Stimulated activated effector memory CD8-positive, alpha-beta T cell treated with anti-CD3 and anti-CD28 coated beads, Interleukin-12 subunit alpha, Interleukin-12 subunit beta, amount 100 ng/mL, for 72 hours (primary cell): Measurements from ENCODE around the gene REEP3.
"Not testable (repeated sequence)": the region's sequence is repeated elsewhere in the genome, so short reads cannot be mapped to it uniquely, and the experiment has no call there.

Source experiments
- ATAC-seq: fragments of 150-1000 bp; cut with Tn5 transposase; 2 replicates; pipeline ENCODE4 v1.10.0; 2021
- DNase-seq, 2 donors: peaks; one replicate each; pipeline ENCODE4 v3.0.0; 2021 to 2022; ENCODE audit warnings: low spot score in 2 of 2
- H3K27ac Mint-ChIP-seq: one replicate; pipeline ENCODE4 v1.8.0; 2022; ENCODE audit warnings: mild to moderate bottlenecking, mixed read lengths
- H3K36me3 Mint-ChIP-seq: one replicate; pipeline ENCODE4 v1.8.0; 2022; ENCODE audit warnings: mild to moderate bottlenecking, mixed read lengths
- H3K4me1 Mint-ChIP-seq: one replicate; pipeline ENCODE4 v1.8.0; 2022; ENCODE audit warnings: mixed read lengths
- H3K4me3 Mint-ChIP-seq: one replicate; pipeline ENCODE4 v1.8.0; 2022; ENCODE audit warnings: mild to moderate bottlenecking, mixed read lengths
- H3K9me3 Mint-ChIP-seq: one replicate; pipeline ENCODE4 v1.8.0; 2022; ENCODE audit warnings: mixed read lengths

The REEP3 gene

GRCh38 chr10:63498665-63499064 is 22.5 kb upstream of the REEP3 start:
- no peak for DNase-seq
- Mint-ChIP-seq H3K4me3 (no peak overlapping the region), H3K4me1 (peaks cover 20% of the 10 kb centered on the region), H3K27ac (no peak overlapping the region), H3K36me3 (no peaks in the 10 kb centered on the region), H3K9me3 (no peaks in the 10 kb centered on the region)
- ATAC-seq = no peak

GRCh38 chr10:63500551-63500950 is 20.6 kb upstream of the REEP3 start:
- not testable (repeated sequence) for H3K27ac Mint-ChIP-seq, ATAC-seq, H3K4me3 Mint-ChIP-seq, H3K9me3 Mint-ChIP-seq, H3K36me3 Mint-ChIP-seq, DNase-seq
- H3K4me1 Mint-ChIP-seq = peaks cover 28% of the 10 kb centered on the region

GRCh38 chr10:63501954-63502353 is 19.2 kb upstream of the REEP3 start:
- no peak overlapping the region for H3K27ac Mint-ChIP-seq
- H3K9me3 Mint-ChIP-seq = no peaks in the 10 kb centered on the region
- ATAC-seq (no peak), DNase-seq (no peak)
- H3K4me3 Mint-ChIP-seq = no peak overlapping the region
- no peaks in the 10 kb centered on the region for H3K36me3 Mint-ChIP-seq
- peaks cover 18% of the 10 kb centered on the region for H3K4me1 Mint-ChIP-seq

GRCh38 chr10:63502832-63503231 is 18.4 kb upstream of the REEP3 start:
- DNase-seq = no peak
- Mint-ChIP-seq H3K36me3 (no peaks in the 10 kb centered on the region), H3K9me3 (no peaks in the 10 kb centered on the region), H3K27ac (no peak overlapping the region), H3K4me3 (no peak overlapping the region), H3K4me1 (peaks cover 17% of the 10 kb centered on the region)
- no peak for ATAC-seq

- H3K9me3 Mint-ChIP-seq = no peaks in the 10 kb centered on the region
- ATAC-seq (no peak), DNase-seq (no peak)
- H3K36me3 Mint-ChIP-seq = no peaks in the 10 kb centered on the region
- no peak overlapping the region for H3K27ac Mint-ChIP-seq
- peaks cover 17% of the 10 kb centered on the region for H3K4me1 Mint-ChIP-seq
- no peak overlapping the region for H3K4me3 Mint-ChIP-seq
These were observed 17.8 kb upstream of the REEP3 start for GRCh38 chr10:63503395-63503794.

GRCh38 chr10:63504145-63504881 is 16.9 kb upstream of the REEP3 start:
- Mint-ChIP-seq H3K27ac (no peak overlapping the region), H3K4me1 (peaks cover 12% of the 10 kb centered on the region), H3K9me3 (no peaks in the 10 kb centered on the region), H3K36me3 (no peaks in the 10 kb centered on the region), H3K4me3 (no peak overlapping the region)
- ATAC-seq (no peak), DNase-seq (no peak)

- no peak overlapping the region for H3K27ac Mint-ChIP-seq
These were observed 15.6 kb upstream of the REEP3 start for GRCh38 chr10:63505562-63505961.

GRCh38 chr10:63506554-63506953 is 14.6 kb upstream of the REEP3 start:
- no peaks in the 10 kb centered on the region for H3K9me3 Mint-ChIP-seq
- ATAC-seq (no peak), DNase-seq (no peak)
- H3K36me3 Mint-ChIP-seq = no peaks in the 10 kb centered on the region
- H3K4me3 Mint-ChIP-seq = no peak overlapping the region
- H3K4me1 Mint-ChIP-seq = peaks cover 12% of the 10 kb centered on the region
- no peak overlapping the region for H3K27ac Mint-ChIP-seq

More at GRCh38 chr10:63505562-63505961, 15.6 kb upstream of the REEP3 start:
- no peak overlapping the region for H3K4me3 Mint-ChIP-seq
- H3K36me3 Mint-ChIP-seq = no peaks in the 10 kb centered on the region
- peaks cover 12% of the 10 kb centered on the region for H3K4me1 Mint-ChIP-seq
- DNase-seq (no peak), ATAC-seq (no peak)
- no peaks in the 10 kb centered on the region for H3K9me3 Mint-ChIP-seq

- Mint-ChIP-seq H3K27ac (peak overlapping the region; percentile 74), H3K4me3 (peak overlapping the region; percentile 10), H3K36me3 (no peaks in the 10 kb centered on the region)
These were observed 6.0 kb upstream of the REEP3 start for GRCh38 chr10:63515002-63515763.

GRCh38 chr10:63516207-63516606 is 5.0 kb upstream of the REEP3 start:
- Mint-ChIP-seq H3K27ac (no peak overlapping the region), H3K36me3 (no peaks in the 10 kb centered on the region), H3K9me3 (no peaks in the 10 kb centered on the region), H3K4me3 (no peak overlapping the region), H3K4me1 (peaks cover 40% of the 10 kb centered on the region)
- ATAC-seq = no peak
- DNase-seq = no peak

More at GRCh38 chr10:63515002-63515763, 6.0 kb upstream of the REEP3 start:
- ATAC-seq (peak; percentile 70), DNase-seq (no peak)
- peaks cover 40% of the 10 kb centered on the region for H3K4me1 Mint-ChIP-seq
- no peaks in the 10 kb centered on the region for H3K9me3 Mint-ChIP-seq

- H3K27ac Mint-ChIP-seq = no peak overlapping the region
These were observed 2.4 kb upstream of the REEP3 start for GRCh38 chr10:63518690-63519288.

GRCh38 chr10:63521416-63522276 is 445 bp downstream of the REEP3 start:
- no peaks in the 10 kb centered on the region for H3K9me3 Mint-ChIP-seq
- DNase-seq (peak; percentile 52 to 88), ATAC-seq (peak; percentile 77)
- H3K4me3 Mint-ChIP-seq = peak overlapping the region; percentile 81
- H3K4me1 Mint-ChIP-seq = peaks cover 37% of the 10 kb centered on the region
- H3K36me3 Mint-ChIP-seq = no peaks in the 10 kb centered on the region
- peak overlapping the region; percentile 91 for H3K27ac Mint-ChIP-seq

More at GRCh38 chr10:63518690-63519288, 2.4 kb upstream of the REEP3 start:
- Mint-ChIP-seq H3K9me3 (no peaks in the 10 kb centered on the region), H3K4me1 (peaks cover 43% of the 10 kb centered on the region), H3K36me3 (no peaks in the 10 kb centered on the region), H3K4me3 (peak overlapping the region; percentile 81)
- DNase-seq (no peak), ATAC-seq (no peak)

GRCh38 chr10:63522277-63522687 is 1.1 kb downstream of the REEP3 start:
- H3K27ac Mint-ChIP-seq = peak overlapping the region; percentile 91
- peaks cover 31% of the 10 kb centered on the region for H3K4me1 Mint-ChIP-seq
- ATAC-seq (peak; percentile 42), DNase-seq (no peak)
- peak overlapping the region; percentile 81 for H3K4me3 Mint-ChIP-seq
- H3K9me3 Mint-ChIP-seq = no peaks in the 10 kb centered on the region
- no peaks in the 10 kb centered on the region for H3K36me3 Mint-ChIP-seq

- peak overlapping the region; percentile 81 for H3K4me3 Mint-ChIP-seq
- peak overlapping the region; percentile 91 for H3K27ac Mint-ChIP-seq
- no peaks in the 10 kb centered on the region for H3K9me3 Mint-ChIP-seq
- H3K4me1 Mint-ChIP-seq = peaks cover 34% of the 10 kb centered on the region
- no peak for ATAC-seq
- DNase-seq = no peak
- H3K36me3 Mint-ChIP-seq = peaks cover 5% of the 10 kb centered on the region
These were observed 1.8 kb downstream of the REEP3 start for GRCh38 chr10:63522995-63523394.

GRCh38 chr10:63525021-63525420 is 3.8 kb downstream of the REEP3 start:
- no peak overlapping the region for H3K27ac Mint-ChIP-seq
- no peak for DNase-seq
- peaks cover 28% of the 10 kb centered on the region for H3K4me1 Mint-ChIP-seq
- H3K36me3 Mint-ChIP-seq = peaks cover 5% of the 10 kb centered on the region
- ATAC-seq = no peak
- no peaks in the 10 kb centered on the region for H3K9me3 Mint-ChIP-seq
- no peak overlapping the region for H3K4me3 Mint-ChIP-seq
